NOMO-1 treated with dmso at 0.1 percent for 144 hours (cell line): ENCODE measurements around the gene KCNQ1.

ENCODE experiments used
- DNase-seq: peaks from one replicate; lab custom pipeline; 2025; ENCODE audit not compliant: unreplicated experiment; lab: John Stamatoyannopoulos, UW

Gene KCNQ1

GRCh38 chr11:2724653-2725367, 280.0 kb downstream of the KCNQ1 start:
- DNase-seq = no peak

GRCh38 chr11:2725368-2726300, 280.8 kb downstream of the KCNQ1 start:
- no peak for DNase-seq

DNA sequence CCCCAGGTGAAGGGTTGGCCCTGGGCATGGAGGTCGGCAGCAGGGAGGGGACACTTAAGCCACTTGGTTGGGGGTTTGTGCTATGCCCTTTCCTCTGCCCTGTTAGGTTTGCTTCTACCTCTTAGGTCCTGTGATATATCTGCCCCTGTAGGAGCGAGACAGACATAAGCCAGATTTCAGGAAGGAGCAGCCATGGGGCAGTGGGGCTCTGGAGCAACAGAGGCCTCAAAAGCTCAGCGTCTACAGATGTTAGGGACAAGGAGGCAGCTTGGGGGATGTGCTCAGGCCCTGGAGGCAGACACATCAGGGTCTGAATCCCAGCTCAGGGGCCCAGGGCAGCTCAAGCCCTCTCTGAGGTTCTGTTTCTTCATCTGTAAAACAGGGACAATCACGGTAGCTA, 282.2 kb downstream of the KCNQ1 start:
- DNase-seq = no peak

- no peak for DNase-seq
Observed at GRCh38 chr11:2728128-2728662, 283.4 kb downstream of the KCNQ1 start.

DNA sequence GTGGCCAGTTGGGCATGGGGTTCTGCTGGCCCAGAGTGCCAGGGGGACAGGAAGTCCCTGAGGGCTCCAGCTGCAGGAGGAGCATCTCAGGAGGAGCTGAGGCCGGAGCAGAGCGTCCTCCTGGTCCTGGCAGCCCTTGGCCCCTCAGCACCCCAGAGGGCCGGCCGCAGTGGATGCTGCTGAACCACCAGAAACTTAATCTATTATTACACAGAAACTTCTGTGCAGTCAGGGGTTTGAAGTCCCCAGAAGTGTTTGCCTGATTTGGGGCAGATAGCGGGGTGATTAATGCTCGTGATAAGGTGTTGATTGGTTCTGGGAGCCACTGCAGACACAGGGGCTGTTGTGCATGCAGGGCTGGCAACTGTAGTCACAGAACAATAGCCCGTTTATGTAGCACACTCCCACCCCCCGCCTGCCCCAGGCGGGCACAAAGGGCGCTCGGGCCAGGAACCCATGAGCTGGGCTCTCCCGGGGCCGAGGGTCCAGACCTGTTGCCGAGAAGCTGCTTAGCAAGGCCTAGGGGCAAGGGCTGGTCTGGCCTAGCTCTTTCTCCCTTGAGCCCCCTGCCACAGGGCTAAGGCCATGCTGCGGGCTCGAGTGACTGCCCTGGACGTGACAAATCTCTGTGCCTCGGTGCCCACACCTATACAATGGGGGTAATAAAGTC, 284.0 kb downstream of the KCNQ1 start:
- DNase-seq = no peak

- no peak for DNase-seq
Observed at GRCh38 chr11:2729841-2730240, 285.0 kb downstream of the KCNQ1 start.

GRCh38 chr11:2730272-2731129, 285.7 kb downstream of the KCNQ1 start:
- DNase-seq = no peak

DNA sequence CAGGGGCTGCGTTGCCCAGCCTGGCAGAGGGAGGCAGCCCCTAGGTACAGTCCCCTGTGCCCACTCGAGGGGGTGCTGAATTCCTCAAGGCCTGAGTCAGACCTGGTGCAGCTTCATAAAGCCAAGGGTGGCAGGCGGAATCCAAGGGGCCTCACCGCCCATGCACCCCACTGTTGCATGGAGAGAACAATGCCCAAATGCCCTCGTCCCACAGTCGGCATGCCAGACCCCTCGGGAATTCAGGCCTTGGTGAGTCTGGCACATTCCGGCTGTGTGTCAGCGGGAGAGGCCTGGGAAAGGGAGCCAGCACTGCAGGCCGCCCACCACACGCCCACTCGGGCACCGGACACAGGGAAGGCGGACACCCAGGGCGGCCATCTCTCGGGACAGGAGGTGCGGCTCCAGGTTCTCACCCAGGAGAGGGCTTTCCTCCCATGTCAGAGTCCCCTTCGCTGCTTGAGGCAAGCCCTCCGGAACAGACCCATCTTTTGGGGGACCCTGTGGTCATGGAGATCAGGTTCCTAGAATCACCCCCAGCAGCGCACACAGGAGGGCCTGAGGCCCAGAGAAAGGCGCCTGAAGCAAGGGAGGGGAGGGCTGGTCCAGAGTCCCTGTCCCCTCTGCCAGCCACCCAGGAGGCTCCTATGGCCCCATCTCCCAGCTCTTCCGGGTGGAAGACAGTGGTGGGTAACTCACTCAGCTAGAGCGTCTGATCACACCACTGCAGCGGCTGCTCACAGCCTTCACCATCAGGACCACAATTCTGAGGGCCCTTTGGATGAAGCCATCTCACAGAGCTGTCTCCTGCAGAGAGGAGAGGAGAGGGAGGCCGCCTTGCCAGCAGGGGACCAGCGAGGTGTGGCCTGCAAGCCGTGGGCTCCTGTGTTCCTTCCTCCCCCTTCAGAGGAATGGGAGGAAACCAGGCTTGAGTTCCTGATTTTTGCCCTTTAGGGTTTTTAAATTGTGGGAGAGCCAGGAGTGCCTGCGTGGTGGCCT, 286.6 kb downstream of the KCNQ1 start:
- no peak for DNase-seq

- no peak for DNase-seq
Observed at GRCh38 chr11:2732261-2732939, 287.6 kb downstream of the KCNQ1 start.

GRCh38 chr11:2732940-2733628, 288.3 kb downstream of the KCNQ1 start:
- DNase-seq = no peak

- DNase-seq = no peak
Observed at GRCh38 chr11:2734181-2735052, 289.6 kb downstream of the KCNQ1 start.

- DNase-seq = no peak
Observed at GRCh38 chr11:2735053-2735589, 290.3 kb downstream of the KCNQ1 start.

DNA sequence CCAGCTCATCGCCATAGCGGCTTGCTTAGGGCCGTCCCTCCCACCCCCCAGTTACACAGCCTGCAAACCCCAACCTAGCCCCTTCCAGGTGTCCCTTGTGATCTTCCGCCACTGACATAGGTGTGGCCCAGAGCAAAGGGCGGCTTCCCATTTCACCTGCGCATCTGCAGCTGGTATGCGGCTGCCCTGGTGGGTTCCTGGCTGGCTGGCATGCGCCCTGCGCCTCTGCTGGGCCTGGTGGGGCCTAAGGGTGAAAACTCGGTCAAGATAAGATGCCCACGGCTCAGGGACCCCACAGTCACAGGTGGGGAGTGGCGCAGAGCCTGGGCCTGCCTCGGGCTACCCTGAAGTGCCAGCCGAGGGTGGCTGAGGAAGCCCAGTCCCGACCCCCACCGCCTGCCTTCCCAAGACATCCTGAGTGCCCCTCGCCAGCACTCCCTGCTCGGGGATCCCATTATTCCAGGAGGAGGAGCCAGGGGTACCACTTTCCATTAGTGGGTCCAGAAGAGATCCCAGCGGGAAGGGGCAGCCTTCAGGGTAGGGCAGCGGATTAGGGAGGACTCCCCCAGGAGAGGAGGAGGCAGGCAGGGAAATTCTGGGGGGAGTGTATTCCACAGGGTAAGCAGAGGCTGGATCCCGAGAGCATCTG, 291.9 kb downstream of the KCNQ1 start:
- DNase-seq = no peak

- no peak for DNase-seq
Observed at GRCh38 chr11:2737226-2737590, 292.4 kb downstream of the KCNQ1 start.

DNA sequence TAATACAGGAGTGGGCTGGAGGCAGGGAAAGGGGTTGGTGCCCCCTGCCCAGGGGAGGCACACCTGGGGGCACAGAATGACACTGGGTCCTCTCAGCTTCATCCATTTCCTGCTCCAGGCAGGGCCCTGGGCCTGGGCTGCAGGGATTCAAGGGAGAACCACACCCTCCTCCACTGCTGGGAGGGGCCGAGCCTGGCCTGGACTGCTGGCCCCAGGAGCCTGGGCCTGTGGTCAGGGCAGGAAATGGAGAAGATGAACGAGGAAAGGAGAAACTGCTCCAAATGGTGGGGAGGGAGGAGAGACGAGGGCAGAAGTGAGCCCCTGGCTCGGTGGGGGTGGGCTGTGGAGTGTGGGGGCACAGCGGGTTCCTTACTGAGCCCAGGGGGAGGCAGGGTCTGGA, 293.1 kb downstream of the KCNQ1 start:
- no peak for DNase-seq
